Vein endothelial cell (primary cell): Measurements from ENCODE around the gene BROX. TPM values are rescaled to one million over a fixed set of nuclear protein-coding genes. Genes with fewer than 3 reads are reported as not detected.

Source experiments
- total RNA-seq: library from RNA; depleted of rRNA; stranded (reverse); fragments of >200 nt; gene quantifications from 2 replicates; pipeline ENCODE4 v1.2.3, GENCODE V29; 2012

The BROX gene
- 44.4 and 59.7 TPM in 2 replicates for total RNA-seq

GRCh38 chr1:222712253-222713090 is at the start of gene BROX, which contains the start of gene AIDA:
TSS of gene BROX (plus strand) at chr1:222712564. CDS start at chr1:222715700, 3,136 bp downstream.
TSS of gene AIDA (minus strand) at chr1:222712491. CDS start at chr1:222712317, 174 bp downstream.

DNA sequence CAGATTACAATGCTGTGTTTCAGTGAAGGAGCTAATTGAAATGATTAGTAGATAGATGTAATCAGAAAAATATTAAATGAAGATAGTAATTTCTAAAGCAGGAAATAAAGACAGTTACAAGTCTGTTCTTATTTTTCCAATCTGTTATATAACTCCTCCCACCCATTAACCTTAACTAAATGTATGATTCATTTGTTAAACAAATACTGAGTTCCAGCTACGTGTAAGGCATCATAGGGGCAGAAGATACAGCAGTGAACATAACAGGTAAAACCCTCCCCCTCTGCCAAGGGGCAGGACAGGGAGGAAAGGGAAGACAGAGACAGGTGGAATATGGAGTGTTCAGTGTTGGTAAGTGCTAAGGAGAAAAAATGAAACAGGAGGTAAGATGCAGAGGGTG is 24.6 kb downstream of the BROX start, which contains the start of gene FAM177B:
Gene FAM177B, plus strand, starts transcription at position 231 of the 400 bp plus-strand sequence. CDS start 9,344 bp downstream, outside the sequence.

Other genes with a start within 250 kb of the BROX start
- gene HHIPL2, start 164.5 kb upstream of the BROX start, total RNA-seq: not detected in 2 replicates
- gene TAF1A, start 122.6 kb upstream of the BROX start, total RNA-seq: 4.2 and 4.7 TPM in 2 replicates
- gene MIA3, start 94.5 kb upstream of the BROX start, total RNA-seq: 36.0 and 58.5 TPM in 2 replicates
- 42.5 and 50.2 TPM in 2 replicates for gene AIDA, start 73 bp upstream of the BROX start, total RNA-seq
- gene FAM177B, start 24.6 kb downstream of the BROX start, total RNA-seq: not detected in 2 replicates
- gene DISP1, start 102.5 kb downstream of the BROX start, total RNA-seq: 2.0 and 2.1 TPM in 2 replicates